ENCODE results near the gene SDSL.

Gene SDSL

GRCh38 chr12:113396828-113397496 is 25.2 kb upstream of the SDSL start:
- H3K4me3 ChIP-seq (ENCODE audit: low read length), result no peak overlapping the region
- TF ChIP-seq CTCF (conservative IDR thresholded peaks at IDR 0.05; ENCODE audit: low read depth, low read length), result no peak
- no peak for DNase-seq (ENCODE audit: low read depth)

DNA sequence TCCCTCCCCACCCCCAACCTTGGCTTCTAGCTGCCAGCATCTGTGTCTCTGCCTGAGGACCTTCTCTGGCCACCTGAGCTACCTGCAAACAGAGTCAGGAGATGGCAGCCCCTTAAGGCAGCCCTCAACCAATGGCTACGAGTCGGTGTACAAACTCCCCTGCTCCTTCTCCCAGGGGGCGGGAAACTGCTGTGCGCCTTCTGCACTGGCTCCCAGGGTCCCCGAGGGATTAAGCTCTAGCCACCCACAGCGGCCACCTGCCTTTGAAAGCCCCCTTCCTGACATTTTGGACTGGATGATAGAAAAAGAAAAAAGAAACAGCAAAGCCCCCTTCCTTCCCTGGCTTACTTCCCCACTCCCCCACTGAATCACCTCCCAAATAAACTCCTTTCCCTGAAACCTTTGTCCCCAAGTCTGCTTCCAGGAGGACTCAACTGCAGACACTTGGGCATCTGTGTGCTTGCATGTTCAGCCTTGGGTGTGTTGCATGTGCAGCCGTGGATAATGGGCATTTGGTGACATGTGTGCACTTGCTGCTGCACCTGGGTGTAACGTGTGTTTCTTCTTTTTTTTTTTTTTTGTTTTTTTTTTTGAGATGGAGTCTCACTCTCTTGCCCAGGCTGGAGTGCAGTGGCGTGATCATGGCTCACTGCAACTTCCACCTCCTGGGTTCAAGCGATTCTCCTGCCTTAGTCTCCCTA is 24.5 kb upstream of the SDSL start:
- no peak overlapping the region for H3K4me3 ChIP-seq (ENCODE audit: low read length)
- TF ChIP-seq CTCF (conservative IDR thresholded peaks at IDR 0.05; ENCODE audit: low read depth, low read length), result no peak
- DNase-seq (ENCODE audit: low read depth), result no peak

- H3K4me3 ChIP-seq (ENCODE audit: low read length), result no peak overlapping the region
- no peak for DNase-seq (ENCODE audit: low read depth)
- no peak for TF ChIP-seq CTCF (conservative IDR thresholded peaks at IDR 0.05; ENCODE audit: low read depth, low read length)
Measured at GRCh38 chr12:113398346-113399290, 23.6 kb upstream of the SDSL start.

- DNase-seq (ENCODE audit: low read depth), result no peak
- TF ChIP-seq CTCF (conservative IDR thresholded peaks at IDR 0.05; ENCODE audit: low read depth, low read length), result no peak
- H3K4me3 ChIP-seq (ENCODE audit: low read length), result no peak overlapping the region
Measured at GRCh38 chr12:113399490-113399889, 22.7 kb upstream of the SDSL start.

DNA sequence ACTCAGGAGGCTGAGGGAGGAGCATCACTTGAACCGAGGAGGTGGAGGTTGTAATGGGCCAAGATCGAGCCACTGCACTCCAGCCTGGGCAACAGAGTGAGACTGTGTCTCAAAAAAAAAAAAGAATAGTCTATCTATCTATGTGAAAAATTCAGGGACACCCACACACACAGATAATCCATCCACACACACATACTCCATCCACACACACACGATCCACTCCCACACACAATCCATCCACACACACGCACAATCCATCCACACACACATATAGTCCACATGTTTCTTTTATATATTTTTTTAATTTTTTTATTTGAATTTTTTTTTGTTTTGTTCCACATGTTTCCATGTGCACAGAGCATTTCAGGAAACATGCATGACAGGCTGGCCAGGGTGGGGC is 21.8 kb upstream of the SDSL start:
- H3K4me3 ChIP-seq (ENCODE audit: low read length), result no peak overlapping the region
- no peak for TF ChIP-seq CTCF (conservative IDR thresholded peaks at IDR 0.05; ENCODE audit: low read depth, low read length)
- no peak for DNase-seq (ENCODE audit: low read depth)

DNA sequence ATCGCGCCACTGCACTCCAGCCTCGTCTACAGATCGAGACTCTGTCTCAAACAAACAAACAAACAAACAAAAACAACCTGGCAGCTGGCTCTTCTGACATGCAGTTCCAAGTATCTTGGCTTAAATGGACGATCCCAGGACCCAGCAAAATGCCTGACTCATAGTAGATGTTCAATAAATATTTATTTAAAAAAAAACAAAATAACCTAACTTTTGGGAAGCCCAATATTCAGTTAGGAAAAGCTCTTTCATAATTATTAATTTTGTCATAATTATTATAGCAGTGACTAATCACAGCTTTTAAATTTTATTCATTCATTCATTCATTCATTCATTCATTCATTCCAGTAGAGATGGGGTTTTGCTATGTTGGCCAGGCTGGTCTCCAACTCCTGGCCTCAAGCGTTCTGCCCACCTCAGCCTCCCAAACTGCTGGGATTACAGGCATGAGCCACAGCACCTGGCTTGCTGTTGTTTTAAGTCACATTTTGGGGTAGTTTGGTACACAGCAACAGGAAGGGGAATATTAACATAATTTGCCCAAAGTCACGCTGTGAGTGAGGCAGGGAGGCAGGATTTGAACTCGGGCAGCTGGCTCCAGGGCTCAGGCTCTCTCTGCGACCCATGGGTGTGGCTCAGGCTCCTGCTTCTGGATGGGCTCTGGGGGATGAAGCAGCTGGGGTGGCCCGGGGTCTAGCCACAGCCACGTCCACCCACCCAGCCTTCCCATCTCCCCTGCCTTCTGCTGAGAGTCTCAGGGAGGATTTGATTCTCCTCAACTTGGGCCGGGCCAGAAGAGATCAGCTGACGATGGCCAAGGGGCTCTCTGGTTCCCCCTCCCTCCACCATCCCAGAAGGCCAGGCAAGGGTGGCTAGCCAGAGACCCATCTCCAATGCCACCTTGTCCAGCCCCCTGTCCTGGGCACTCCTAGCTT is 20.8 kb upstream of the SDSL start:
- H3K4me3 ChIP-seq (ENCODE audit: low read length), result no peak overlapping the region
- no peak for TF ChIP-seq CTCF (conservative IDR thresholded peaks at IDR 0.05; ENCODE audit: low read depth, low read length)

More for the DNA sequence above, 20.8 kb upstream of the SDSL start:
- DNase-seq (ENCODE audit: low read depth), result no peak
